Measurements from ENCODE around the gene KRT1.

Gene KRT1

GRCh38 chr12:52646613-52647012, 33.6 kb downstream of the KRT1 start:
- no peak overlapping the region for H3K9ac ChIP-seq (ENCODE audit: low read length in 5 of 5)

GRCh38 chr12:52645982-52646381, 34.2 kb downstream of the KRT1 start:
- H3K9me3 ChIP-seq (ENCODE audit: control insufficient read depth in 5 of 5, low read length in 5 of 5): no peaks in the 10 kb centered on the region
- H3K36me3 ChIP-seq (ENCODE audit: control insufficient read depth in 5 of 5, insufficient read depth in 5 of 5, low read length in 5 of 5): no peaks in the 10 kb centered on the region
- peaks cover 0 to 13% (median 5%) of the 10 kb centered on the region in 5 donors for H3K27me3 ChIP-seq (ENCODE audit: control insufficient read depth in 5 of 5, insufficient read depth in 4 of 5, low read length in 5 of 5)
- H3K27ac ChIP-seq (ENCODE audit: low read depth, low read length): no peak overlapping the region
- H3K9ac ChIP-seq (ENCODE audit: low read length in 5 of 5): no peak overlapping the region
- H3K4me1 ChIP-seq (ENCODE audit: control insufficient read depth in 5 of 5, insufficient read depth in 5 of 5, low read length in 5 of 5): peaks cover 1 to 9% (median 5%) of the 10 kb centered on the region in 5 donors
- H3K4me3 ChIP-seq (ENCODE audit: low read depth in 1 of 5, low read length in 5 of 5): no peak overlapping the region

More at GRCh38 chr12:52646613-52647012, 33.6 kb downstream of the KRT1 start:
- peaks cover 1 to 10% (median 5%) of the 10 kb centered on the region in 5 donors for H3K4me1 ChIP-seq (ENCODE audit: control insufficient read depth in 5 of 5, insufficient read depth in 5 of 5, low read length in 5 of 5)
- H3K36me3 ChIP-seq (ENCODE audit: control insufficient read depth in 5 of 5, insufficient read depth in 5 of 5, low read length in 5 of 5): no peaks in the 10 kb centered on the region
- H3K4me3 ChIP-seq (ENCODE audit: low read depth in 1 of 5, low read length in 5 of 5): no peak overlapping the region
- no peaks in the 10 kb centered on the region for H3K9me3 ChIP-seq (ENCODE audit: control insufficient read depth in 5 of 5, low read length in 5 of 5)
- no peak overlapping the region for H3K27ac ChIP-seq (ENCODE audit: low read depth, low read length)
- peaks cover 0 to 13% (median 5%) of the 10 kb centered on the region in 5 donors for H3K27me3 ChIP-seq (ENCODE audit: control insufficient read depth in 5 of 5, insufficient read depth in 4 of 5, low read length in 5 of 5)

DNA sequence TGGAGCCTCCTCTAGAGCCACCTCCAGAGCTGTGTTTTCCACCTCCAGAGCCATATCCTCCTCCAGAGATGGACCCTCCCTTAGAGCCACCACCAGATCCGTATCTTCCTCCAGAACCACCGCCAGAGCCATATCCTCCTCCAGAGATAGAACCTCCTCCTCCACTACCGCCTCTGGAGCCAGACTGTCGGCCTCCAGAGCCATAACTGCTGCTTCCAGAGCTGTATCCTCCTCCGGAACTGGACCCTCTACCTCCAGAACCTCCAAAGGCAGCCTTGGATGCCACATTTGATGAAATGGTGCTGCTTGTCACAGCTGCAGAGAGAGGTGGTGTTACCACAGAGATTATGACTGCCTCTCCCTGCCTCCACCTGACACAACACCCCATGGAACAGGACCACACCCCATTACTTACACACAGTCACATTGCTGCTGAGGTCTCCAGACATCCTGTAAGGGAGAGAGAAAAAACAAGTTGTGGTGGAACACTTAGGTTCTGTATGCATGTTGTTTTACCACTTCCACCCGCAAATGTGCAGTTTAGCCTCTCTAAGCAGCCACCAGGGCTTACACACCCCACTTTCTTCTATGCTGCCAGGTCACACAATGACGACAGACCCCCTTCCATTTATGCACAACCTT, 35.0 kb downstream of the KRT1 start:
- no peak overlapping the region for H3K4me3 ChIP-seq (ENCODE audit: low read depth in 1 of 5, low read length in 5 of 5)

GRCh38 chr12:52644078-52644415, 36.2 kb downstream of the KRT1 start:
- Histone ChIP-seq H3K9me3 (ENCODE audit: control insufficient read depth in 5 of 5, low read length in 5 of 5) (no peaks in the 10 kb centered on the region), H3K4me1 (ENCODE audit: control insufficient read depth in 5 of 5, insufficient read depth in 5 of 5, low read length in 5 of 5) (no peaks in the 10 kb centered on the region), H3K4me3 (ENCODE audit: low read depth in 1 of 5, low read length in 5 of 5) (no peak overlapping the region), H3K27ac (ENCODE audit: low read depth, low read length) (no peak overlapping the region), H3K27me3 (ENCODE audit: control insufficient read depth in 5 of 5, insufficient read depth in 4 of 5, low read length in 5 of 5) (peaks cover 0 to 13% (median 5%) of the 10 kb centered on the region in 5 donors), H3K36me3 (ENCODE audit: control insufficient read depth in 5 of 5, insufficient read depth in 5 of 5, low read length in 5 of 5) (no peaks in the 10 kb centered on the region), H3K9ac (ENCODE audit: low read length in 5 of 5) (no peak overlapping the region)

More for the DNA sequence above, 35.0 kb downstream of the KRT1 start:
- H3K27ac ChIP-seq (ENCODE audit: low read depth, low read length): no peak overlapping the region
- no peaks in the 10 kb centered on the region for H3K9me3 ChIP-seq (ENCODE audit: control insufficient read depth in 5 of 5, low read length in 5 of 5)
- no peaks in the 10 kb centered on the region for H3K36me3 ChIP-seq (ENCODE audit: control insufficient read depth in 5 of 5, insufficient read depth in 5 of 5, low read length in 5 of 5)
- peaks cover 0 to 2% (median 0%) of the 10 kb centered on the region in 5 donors for H3K4me1 ChIP-seq (ENCODE audit: control insufficient read depth in 5 of 5, insufficient read depth in 5 of 5, low read length in 5 of 5)
- peaks cover 0 to 13% (median 5%) of the 10 kb centered on the region in 5 donors for H3K27me3 ChIP-seq (ENCODE audit: control insufficient read depth in 5 of 5, insufficient read depth in 4 of 5, low read length in 5 of 5)
- H3K9ac ChIP-seq (ENCODE audit: low read length in 5 of 5): no peak overlapping the region

DNA sequence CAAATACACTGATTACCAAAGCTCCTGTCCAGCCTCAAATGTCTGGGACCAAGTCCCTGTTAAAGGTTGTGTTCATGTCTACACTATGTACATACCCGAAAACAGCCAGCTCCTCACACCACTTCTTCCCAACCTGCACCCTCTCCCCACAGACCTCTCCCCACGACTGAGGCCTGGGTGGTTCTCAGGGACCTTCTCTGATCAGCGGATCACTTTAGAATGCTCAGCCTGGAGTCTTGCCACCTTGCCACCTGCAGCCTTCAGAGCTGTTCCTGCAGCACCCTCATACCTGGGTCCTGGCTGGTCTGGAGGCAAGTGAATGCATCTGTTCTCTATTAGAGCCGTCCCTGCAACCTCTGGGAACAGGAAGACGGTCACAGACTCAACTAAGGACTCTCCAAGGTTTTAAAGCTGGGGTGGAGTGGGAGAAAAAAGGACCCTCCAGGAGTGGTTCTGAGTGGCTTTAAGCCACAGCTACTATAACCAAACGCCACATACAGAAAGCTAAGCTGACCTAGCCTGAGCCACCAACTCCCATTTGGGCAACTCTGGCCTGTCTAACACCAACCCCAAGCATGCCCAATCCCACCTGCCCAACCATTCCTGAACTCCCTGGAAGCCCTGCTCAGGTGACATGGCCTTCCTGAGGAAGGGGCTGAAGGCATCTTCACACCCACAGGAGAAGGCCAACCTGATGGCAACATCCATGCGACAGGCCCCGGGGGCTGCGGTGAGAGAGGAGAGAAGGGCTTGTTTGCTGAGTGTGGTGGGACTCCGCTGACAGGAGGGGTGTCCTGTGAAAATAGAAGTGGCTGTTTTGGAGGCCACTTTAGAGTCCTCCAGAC, 36.8 kb downstream of the KRT1 start:
- Histone ChIP-seq H3K36me3 (ENCODE audit: control insufficient read depth in 5 of 5, insufficient read depth in 5 of 5, low read length in 5 of 5) (no peaks in the 10 kb centered on the region), H3K9me3 (ENCODE audit: control insufficient read depth in 5 of 5, low read length in 5 of 5) (no peaks in the 10 kb centered on the region), H3K27ac (ENCODE audit: low read depth, low read length) (no peak overlapping the region), H3K27me3 (ENCODE audit: control insufficient read depth in 5 of 5, insufficient read depth in 4 of 5, low read length in 5 of 5) (peaks cover 0 to 13% (median 5%) of the 10 kb centered on the region in 5 donors), H3K4me3 (ENCODE audit: low read depth in 1 of 5, low read length in 5 of 5) (no peak overlapping the region), H3K9ac (ENCODE audit: low read length in 5 of 5) (no peak overlapping the region), H3K4me1 (ENCODE audit: control insufficient read depth in 5 of 5, insufficient read depth in 5 of 5, low read length in 5 of 5) (no peaks in the 10 kb centered on the region)

DNA sequence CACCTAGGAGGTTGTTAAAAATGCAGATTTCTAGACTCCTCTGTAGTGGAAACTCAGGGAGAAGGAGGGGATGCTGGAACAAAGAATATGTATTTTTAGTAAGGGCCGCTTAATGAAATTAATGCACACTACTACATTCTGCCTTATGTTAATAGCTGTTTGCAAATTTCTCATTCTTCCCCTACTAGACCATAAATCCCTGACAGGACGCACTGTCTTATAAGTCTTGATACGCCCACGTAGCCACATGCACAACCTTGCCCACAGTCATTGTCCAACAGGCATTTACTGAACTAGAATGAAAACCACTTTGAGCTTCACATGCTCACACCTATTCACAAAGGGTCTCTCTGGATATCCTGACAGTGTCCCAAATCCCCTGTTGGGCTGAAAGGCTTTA, 38.7 kb downstream of the KRT1 start:
- H3K9me3 ChIP-seq (ENCODE audit: control insufficient read depth in 5 of 5, low read length in 5 of 5): no peaks in the 10 kb centered on the region
- H3K4me3 ChIP-seq (ENCODE audit: low read depth in 1 of 5, low read length in 5 of 5): no peak overlapping the region
- H3K4me1 ChIP-seq (ENCODE audit: control insufficient read depth in 5 of 5, insufficient read depth in 5 of 5, low read length in 5 of 5): no peaks in the 10 kb centered on the region
- H3K27ac ChIP-seq (ENCODE audit: low read depth, low read length): no peak overlapping the region
- peaks cover 0 to 13% (median 5%) of the 10 kb centered on the region in 5 donors for H3K27me3 ChIP-seq (ENCODE audit: control insufficient read depth in 5 of 5, insufficient read depth in 4 of 5, low read length in 5 of 5)
- H3K9ac ChIP-seq (ENCODE audit: low read length in 5 of 5): no peak overlapping the region
- H3K36me3 ChIP-seq (ENCODE audit: control insufficient read depth in 5 of 5, insufficient read depth in 5 of 5, low read length in 5 of 5): no peaks in the 10 kb centered on the region

GRCh38 chr12:52637299-52637698, 42.9 kb downstream of the KRT1 start:
- Histone ChIP-seq H3K9ac (ENCODE audit: low read length in 5 of 5) (no peak overlapping the region), H3K27me3 (ENCODE audit: control insufficient read depth in 5 of 5, insufficient read depth in 4 of 5, low read length in 5 of 5) (peaks cover 0 to 6% (median 4%) of the 10 kb centered on the region in 5 donors), H3K27ac (ENCODE audit: low read depth, low read length) (no peak overlapping the region), H3K9me3 (ENCODE audit: control insufficient read depth in 5 of 5, low read length in 5 of 5) (no peaks in the 10 kb centered on the region), H3K36me3 (ENCODE audit: control insufficient read depth in 5 of 5, insufficient read depth in 5 of 5, low read length in 5 of 5) (no peaks in the 10 kb centered on the region), H3K4me3 (ENCODE audit: low read depth in 1 of 5, low read length in 5 of 5) (no peak overlapping the region), H3K4me1 (ENCODE audit: control insufficient read depth in 5 of 5, insufficient read depth in 5 of 5, low read length in 5 of 5) (no peaks in the 10 kb centered on the region)

- H3K36me3 ChIP-seq (ENCODE audit: control insufficient read depth in 5 of 5, insufficient read depth in 5 of 5, low read length in 5 of 5): no peaks in the 10 kb centered on the region
- no peak overlapping the region for H3K4me3 ChIP-seq (ENCODE audit: low read depth in 1 of 5, low read length in 5 of 5)
- H3K4me1 ChIP-seq (ENCODE audit: control insufficient read depth in 5 of 5, insufficient read depth in 5 of 5, low read length in 5 of 5): no peaks in the 10 kb centered on the region
- peaks cover 2 to 9% (median 3%) of the 10 kb centered on the region in 5 donors for H3K27me3 ChIP-seq (ENCODE audit: control insufficient read depth in 5 of 5, insufficient read depth in 4 of 5, low read length in 5 of 5)
- no peaks in the 10 kb centered on the region for H3K9me3 ChIP-seq (ENCODE audit: control insufficient read depth in 5 of 5, low read length in 5 of 5)
- no peak overlapping the region for H3K27ac ChIP-seq (ENCODE audit: low read depth, low read length)
- no peak overlapping the region for H3K9ac ChIP-seq (ENCODE audit: low read length in 5 of 5)
These were observed 43.5 kb downstream of the KRT1 start for GRCh38 chr12:52636592-52637258.

DNA sequence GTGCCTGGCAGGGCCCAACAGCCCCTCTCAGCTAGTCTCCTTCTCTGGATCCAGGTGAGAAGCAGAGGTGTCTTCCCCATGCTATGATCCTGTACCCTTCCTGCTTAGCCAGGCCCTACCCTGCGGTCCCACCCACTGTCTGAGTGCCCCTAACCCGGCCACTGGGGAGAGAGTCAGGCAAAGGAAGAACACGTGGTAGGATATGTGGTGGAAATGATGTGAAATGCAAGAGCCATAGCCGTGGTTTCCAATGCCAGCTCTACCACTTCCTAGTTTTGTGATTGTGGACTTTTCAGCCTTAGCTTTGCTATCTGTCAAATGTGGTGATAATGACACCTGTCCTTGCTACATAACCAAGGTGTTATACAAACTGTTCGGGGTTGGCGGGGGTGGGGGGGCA, 44.0 kb downstream of the KRT1 start:
- H3K27ac ChIP-seq (ENCODE audit: low read depth, low read length): no peak overlapping the region
- H3K9ac ChIP-seq (ENCODE audit: low read length in 5 of 5): no peak overlapping the region
- no peaks in the 10 kb centered on the region for H3K9me3 ChIP-seq (ENCODE audit: control insufficient read depth in 5 of 5, low read length in 5 of 5)
- H3K4me1 ChIP-seq (ENCODE audit: control insufficient read depth in 5 of 5, insufficient read depth in 5 of 5, low read length in 5 of 5): no peaks in the 10 kb centered on the region
- H3K4me3 ChIP-seq (ENCODE audit: low read depth in 1 of 5, low read length in 5 of 5): no peak overlapping the region
- peaks cover 3 to 14% (median 5%) of the 10 kb centered on the region in 5 donors for H3K27me3 ChIP-seq (ENCODE audit: control insufficient read depth in 5 of 5, insufficient read depth in 4 of 5, low read length in 5 of 5)
- H3K36me3 ChIP-seq (ENCODE audit: control insufficient read depth in 5 of 5, insufficient read depth in 5 of 5, low read length in 5 of 5): no peaks in the 10 kb centered on the region

Data from subcutaneous abdominal adipose tissue (tissue), 5 donors.